Activated naive CD4-positive, alpha-beta T cell treated with anti-CD3 and anti-CD28 coated beads, Interleukin-2, amount 50 U/mL, for 24 hours (primary cell): ENCODE data around the gene RALGAPB.
"Not testable (repeated sequence)": the region's sequence is repeated elsewhere in the genome, so short reads cannot be mapped to it uniquely, and the experiment has no call there.

ENCODE experiments used
- H3K27ac Mint-ChIP-seq: one replicate; pipeline ENCODE4 v1.8.0; 2021; ENCODE audit warnings: mild to moderate bottlenecking, mixed read lengths
- H3K27me3 Mint-ChIP-seq: one replicate; pipeline ENCODE4 v1.8.0; 2021; ENCODE audit warnings: mixed read lengths
- H3K36me3 Mint-ChIP-seq: one replicate; pipeline ENCODE4 v1.8.0; 2021; ENCODE audit warnings: mixed read lengths
- H3K4me1 Mint-ChIP-seq: one replicate; pipeline ENCODE4 v1.8.0; 2021; ENCODE audit warnings: mixed read lengths
- H3K4me3 Mint-ChIP-seq: one replicate; pipeline ENCODE4 v1.8.0; 2021; ENCODE audit warnings: mild to moderate bottlenecking, mixed read lengths
- H3K9me3 Mint-ChIP-seq: one replicate; pipeline ENCODE4 v1.8.0; 2021; ENCODE audit warnings: mixed read lengths

The RALGAPB gene

GRCh38 chr20:38591474-38592410 lies 119.1 kb downstream of the RALGAPB start:
- Mint-ChIP-seq H3K4me1 (no peaks in the 10 kb centered on the region), H3K36me3 (no peaks in the 10 kb centered on the region), H3K4me3 (no peak overlapping the region), H3K27ac (no peak overlapping the region), H3K27me3 (no peaks in the 10 kb centered on the region), H3K9me3 (no peaks in the 10 kb centered on the region)

GRCh38 chr20:38592411-38592790 lies 119.8 kb downstream of the RALGAPB start:
- not testable (repeated sequence) for H3K4me3 Mint-ChIP-seq, H3K4me1 Mint-ChIP-seq, H3K9me3 Mint-ChIP-seq, H3K36me3 Mint-ChIP-seq, H3K27ac Mint-ChIP-seq, H3K27me3 Mint-ChIP-seq

- not testable (repeated sequence) for H3K4me1 Mint-ChIP-seq, H3K9me3 Mint-ChIP-seq, H3K4me3 Mint-ChIP-seq, H3K27me3 Mint-ChIP-seq, H3K27ac Mint-ChIP-seq, H3K36me3 Mint-ChIP-seq
Observed at GRCh38 chr20:38594281-38594680, 121.6 kb downstream of the RALGAPB start.

GRCh38 chr20:38595886-38596285 lies 123.2 kb downstream of the RALGAPB start:
- H3K9me3 Mint-ChIP-seq, result not testable (repeated sequence)

GRCh38 chr20:38599410-38599882 lies 126.8 kb downstream of the RALGAPB start:
- H3K27me3 Mint-ChIP-seq, result peaks cover 28% of the 10 kb centered on the region
- H3K9me3 Mint-ChIP-seq, result no peaks in the 10 kb centered on the region
- no peaks in the 10 kb centered on the region for H3K36me3 Mint-ChIP-seq
- H3K4me3 Mint-ChIP-seq, result no peak overlapping the region
- H3K27ac Mint-ChIP-seq, result no peak overlapping the region
- H3K4me1 Mint-ChIP-seq, result peaks cover 5% of the 10 kb centered on the region

More at GRCh38 chr20:38595886-38596285, 123.2 kb downstream of the RALGAPB start:
- H3K27ac Mint-ChIP-seq, H3K4me3 Mint-ChIP-seq, H3K4me1 Mint-ChIP-seq, H3K36me3 Mint-ChIP-seq, H3K27me3 Mint-ChIP-seq: not testable (repeated sequence)

GRCh38 chr20:38600057-38600456 lies 127.4 kb downstream of the RALGAPB start:
- no peaks in the 10 kb centered on the region for H3K9me3 Mint-ChIP-seq
- H3K4me1 Mint-ChIP-seq, result peaks cover 5% of the 10 kb centered on the region
- H3K27ac Mint-ChIP-seq, result no peak overlapping the region
- no peak overlapping the region for H3K4me3 Mint-ChIP-seq
- H3K27me3 Mint-ChIP-seq, result peaks cover 30% of the 10 kb centered on the region
- H3K36me3 Mint-ChIP-seq, result no peaks in the 10 kb centered on the region

- no peak within 1 kb of the TSS for H3K4me3 Mint-ChIP-seq
- no peaks in the 10 kb centered on the region for H3K9me3 Mint-ChIP-seq
- H3K4me1 Mint-ChIP-seq, result peaks cover 5% of the 10 kb centered on the region
- no peaks in the 10 kb centered on the region for H3K36me3 Mint-ChIP-seq
- H3K27ac Mint-ChIP-seq, result no peak within 1 kb of the TSS
- H3K27me3 Mint-ChIP-seq, result peaks cover 34% of the 10 kb centered on the region
Observed at GRCh38 chr20:38601216-38602184, 128.9 kb downstream of the RALGAPB start, which contains the start of gene ARHGAP40. Gene ARHGAP40 (plus strand): TSS chr20:38601809.

- Mint-ChIP-seq H3K9me3 (no peaks in the 10 kb centered on the region), H3K4me1 (peaks cover 5% of the 10 kb centered on the region), H3K36me3 (no peaks in the 10 kb centered on the region), H3K27me3 (peaks cover 34% of the 10 kb centered on the region), H3K27ac (no peak overlapping the region), H3K4me3 (no peak overlapping the region)
Observed at GRCh38 chr20:38602185-38602581, 129.5 kb downstream of the RALGAPB start.

GRCh38 chr20:38603286-38603685 lies 130.6 kb downstream of the RALGAPB start:
- Mint-ChIP-seq H3K27ac (no peak overlapping the region), H3K4me3 (no peak overlapping the region), H3K9me3 (no peaks in the 10 kb centered on the region), H3K36me3 (no peaks in the 10 kb centered on the region), H3K27me3 (peaks cover 31% of the 10 kb centered on the region), H3K4me1 (peaks cover 5% of the 10 kb centered on the region)

GRCh38 chr20:38604873-38605303 lies 132.2 kb downstream of the RALGAPB start:
- Mint-ChIP-seq H3K27ac (no peak overlapping the region), H3K9me3 (no peaks in the 10 kb centered on the region), H3K36me3 (no peaks in the 10 kb centered on the region), H3K4me1 (peaks cover 5% of the 10 kb centered on the region), H3K4me3 (no peak overlapping the region), H3K27me3 (peaks cover 31% of the 10 kb centered on the region)

- peaks cover 21% of the 10 kb centered on the region for H3K27me3 Mint-ChIP-seq
- no peaks in the 10 kb centered on the region for H3K36me3 Mint-ChIP-seq
- no peak overlapping the region for H3K27ac Mint-ChIP-seq
- no peaks in the 10 kb centered on the region for H3K9me3 Mint-ChIP-seq
- no peak overlapping the region for H3K4me3 Mint-ChIP-seq
- no peaks in the 10 kb centered on the region for H3K4me1 Mint-ChIP-seq
Observed at GRCh38 chr20:38607351-38607750, 134.7 kb downstream of the RALGAPB start.

GRCh38 chr20:38608188-38608587 lies 135.5 kb downstream of the RALGAPB start:
- Mint-ChIP-seq H3K27ac (no peak overlapping the region), H3K4me1 (no peaks in the 10 kb centered on the region), H3K27me3 (peaks cover 17% of the 10 kb centered on the region), H3K36me3 (no peaks in the 10 kb centered on the region), H3K9me3 (no peaks in the 10 kb centered on the region), H3K4me3 (no peak overlapping the region)

- H3K4me3 Mint-ChIP-seq, result no peak overlapping the region
- no peaks in the 10 kb centered on the region for H3K9me3 Mint-ChIP-seq
- no peaks in the 10 kb centered on the region for H3K4me1 Mint-ChIP-seq
- H3K27me3 Mint-ChIP-seq, result peaks cover 11% of the 10 kb centered on the region
- H3K36me3 Mint-ChIP-seq, result no peaks in the 10 kb centered on the region
- no peak overlapping the region for H3K27ac Mint-ChIP-seq
Observed at GRCh38 chr20:38609815-38610214, 137.2 kb downstream of the RALGAPB start.

GRCh38 chr20:38610521-38610920 lies 137.9 kb downstream of the RALGAPB start:
- Mint-ChIP-seq H3K9me3 (no peaks in the 10 kb centered on the region), H3K36me3 (no peaks in the 10 kb centered on the region), H3K4me1 (no peaks in the 10 kb centered on the region), H3K27me3 (peaks cover 7% of the 10 kb centered on the region), H3K27ac (no peak overlapping the region), H3K4me3 (no peak overlapping the region)

- Mint-ChIP-seq H3K4me1 (no peaks in the 10 kb centered on the region), H3K27me3 (peaks cover 11% of the 10 kb centered on the region)
Observed at GRCh38 chr20:38612751-38613515, 140.3 kb downstream of the RALGAPB start.

More at GRCh38 chr20:38612751-38613515, 140.3 kb downstream of the RALGAPB start:
- Mint-ChIP-seq H3K9me3 (no peaks in the 10 kb centered on the region), H3K27ac (no peak overlapping the region), H3K36me3 (no peaks in the 10 kb centered on the region), H3K4me3 (no peak overlapping the region)
